GM18499 (cell line): Measurements from ENCODE around the gene THADA.

Experiments
- ATAC-seq: cut with Tn5 transposase; IDR thresholded peaks from one replicate; pipeline ENCODE4 v1.9.1; 2021; ENCODE audit warnings: moderate number of reproducible peaks; ENCODE audit not compliant: insufficient read depth, unreplicated experiment

Gene THADA

DNA sequence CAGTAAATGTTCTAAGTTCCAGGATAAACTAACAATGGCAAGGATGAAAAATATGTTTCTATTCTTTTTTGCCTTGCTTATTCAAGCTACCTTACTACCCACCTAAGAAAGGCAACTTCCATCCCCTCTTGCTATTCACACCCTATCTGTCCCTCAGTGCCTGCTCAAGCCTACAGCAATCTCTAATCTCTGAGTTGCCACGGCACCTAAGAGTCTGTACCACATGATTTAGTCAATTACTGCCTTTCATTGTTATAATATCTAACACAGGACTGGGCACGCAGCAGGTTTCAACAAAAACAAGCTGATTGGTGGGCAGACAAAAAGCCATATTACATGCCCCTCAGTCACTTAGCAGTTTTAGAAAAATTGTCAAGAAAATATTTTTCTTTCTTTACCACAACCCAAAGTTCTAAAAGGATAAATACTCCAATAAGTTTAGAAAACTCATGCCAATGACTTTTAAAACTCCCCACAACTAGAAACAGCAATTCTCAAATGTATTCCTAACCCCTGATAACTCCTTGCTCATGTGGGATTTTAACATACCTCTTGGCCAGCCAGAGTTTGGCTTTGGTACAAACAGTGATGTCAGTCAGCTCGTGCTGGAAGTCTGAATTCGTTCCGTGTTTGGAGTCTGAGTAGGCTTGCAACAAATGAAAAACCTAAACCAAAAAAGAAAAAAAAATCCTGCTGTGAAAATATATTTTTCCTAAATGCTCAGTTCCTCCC lies 252.1 kb downstream of the THADA start:
- ATAC-seq, result no peak

DNA sequence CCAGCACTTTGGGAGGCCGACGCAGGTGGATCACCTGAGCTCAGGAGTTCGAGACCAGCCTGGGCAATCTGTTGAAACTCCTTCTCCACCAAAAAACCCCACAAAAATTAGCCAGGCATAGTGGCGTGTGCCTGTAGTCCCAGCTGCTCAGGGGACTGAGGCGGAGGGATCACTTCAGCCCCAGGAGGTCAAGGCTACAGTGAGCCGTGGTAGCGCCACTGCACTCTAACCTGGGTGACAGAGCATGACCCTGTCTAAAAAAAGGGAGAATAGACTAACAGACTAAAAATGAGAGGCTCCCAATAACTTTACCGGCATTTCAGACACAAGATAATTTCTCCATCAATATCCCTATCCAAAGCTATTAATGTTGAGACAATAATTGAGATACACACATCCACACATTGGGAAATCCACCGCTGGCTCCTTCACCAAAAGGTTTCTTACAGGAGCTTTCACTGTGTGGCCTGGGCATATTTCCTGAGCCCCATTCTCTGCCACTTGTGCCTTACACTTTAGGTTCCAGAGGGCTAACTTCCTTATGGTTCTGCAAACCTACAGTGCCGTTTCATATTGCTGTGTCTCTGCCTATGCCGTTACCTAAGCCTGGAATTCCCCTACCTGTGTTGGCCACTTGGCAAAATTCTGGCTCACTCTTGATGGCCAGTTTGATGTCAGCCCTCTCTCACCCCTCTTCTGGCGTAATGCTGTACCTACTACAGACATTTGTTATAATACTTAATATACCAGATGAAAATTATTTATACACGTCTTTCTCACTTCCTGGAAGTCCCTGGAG lies 253.7 kb downstream of the THADA start:
- ATAC-seq, result no peak

DNA sequence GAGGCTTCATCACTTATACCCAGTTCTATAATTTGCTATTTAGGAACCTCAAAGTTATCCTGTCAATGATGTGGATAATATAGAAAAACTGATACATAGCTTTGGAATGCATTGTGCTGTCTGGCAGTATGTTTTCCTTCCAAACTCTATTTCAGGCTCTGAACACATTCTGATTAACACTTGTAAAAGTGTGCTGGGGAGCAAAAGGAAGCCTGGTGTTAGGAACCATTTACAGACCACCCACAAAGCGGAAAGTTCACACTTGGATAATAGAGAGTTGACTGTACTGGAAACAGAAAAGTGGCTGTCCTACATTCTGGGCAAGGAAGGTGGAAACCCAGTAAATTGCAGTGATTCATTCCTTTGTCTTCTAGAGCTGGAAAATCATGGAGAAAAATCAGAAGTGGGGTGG lies 254.9 kb downstream of the THADA start:
- ATAC-seq, result no peak

DNA sequence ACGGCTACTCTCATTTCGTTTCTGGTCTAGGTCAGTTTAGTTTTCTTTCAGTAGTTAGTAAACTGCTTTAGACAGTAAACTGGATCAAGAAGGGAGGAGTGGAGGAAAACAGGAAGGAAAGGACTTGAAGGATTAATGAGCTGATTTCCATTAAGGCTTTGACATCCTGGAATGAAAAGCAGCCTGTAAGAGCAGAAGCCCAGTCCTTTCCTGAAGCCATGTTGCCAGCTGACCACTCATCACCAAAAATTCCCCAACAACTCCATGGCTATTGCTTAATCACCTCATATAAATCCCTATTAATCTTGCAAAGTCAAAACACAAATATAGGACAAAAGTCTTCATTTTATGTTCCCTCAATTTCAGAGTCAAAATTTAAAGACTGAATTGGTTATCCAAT lies 255.8 kb downstream of the THADA start:
- ATAC-seq, result no peak

DNA sequence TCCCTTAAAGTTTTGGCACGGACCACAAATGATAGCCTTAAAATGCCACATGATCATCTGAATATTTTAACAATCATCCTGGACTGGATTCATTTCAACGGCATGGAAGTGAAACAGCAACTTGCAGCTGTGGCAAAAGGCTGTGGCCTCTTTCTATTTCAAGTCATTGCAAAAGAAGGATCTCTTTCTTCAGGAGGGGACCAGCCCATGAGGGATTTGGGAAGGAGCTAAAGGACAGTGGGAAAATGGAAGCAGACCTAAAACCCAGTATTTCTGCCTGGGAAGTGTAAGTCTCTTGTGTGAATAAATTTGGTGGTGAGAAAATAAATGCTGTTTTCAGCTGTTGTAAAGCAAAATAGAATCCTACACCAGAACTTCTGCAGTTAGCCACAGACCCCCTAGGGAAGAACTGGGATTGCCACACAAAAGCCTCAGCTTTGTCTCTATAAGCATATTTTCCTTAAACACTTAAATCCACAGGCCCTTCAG lies 262.1 kb downstream of the THADA start:
- ATAC-seq, result no peak

DNA sequence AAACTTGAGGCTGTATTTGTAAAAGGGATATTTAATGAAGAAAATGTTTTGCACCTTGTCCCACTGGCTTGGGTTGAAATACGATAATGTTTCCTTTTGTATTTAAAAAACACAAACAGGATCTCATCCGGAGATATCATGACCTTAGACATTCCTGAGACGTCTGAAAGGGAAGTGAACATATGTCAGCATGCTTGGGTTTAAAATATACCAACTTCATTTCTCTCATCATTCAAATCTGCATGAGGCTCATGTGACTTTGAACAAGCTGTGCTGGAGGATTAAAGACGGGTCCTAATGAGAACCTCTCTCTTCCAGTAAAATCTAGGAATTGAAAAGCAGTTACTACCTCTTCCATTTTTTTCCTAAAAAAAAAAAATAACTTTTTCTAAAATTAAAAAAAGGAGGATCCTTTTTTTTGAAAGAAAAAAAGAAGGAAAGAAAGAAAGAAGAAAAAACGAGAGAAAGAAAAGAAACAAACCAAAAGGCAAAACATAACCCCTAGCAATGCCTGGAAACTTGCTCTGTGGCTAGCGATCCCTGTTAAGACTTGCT lies 262.7 kb downstream of the THADA start:
- ATAC-seq, result no peak

DNA sequence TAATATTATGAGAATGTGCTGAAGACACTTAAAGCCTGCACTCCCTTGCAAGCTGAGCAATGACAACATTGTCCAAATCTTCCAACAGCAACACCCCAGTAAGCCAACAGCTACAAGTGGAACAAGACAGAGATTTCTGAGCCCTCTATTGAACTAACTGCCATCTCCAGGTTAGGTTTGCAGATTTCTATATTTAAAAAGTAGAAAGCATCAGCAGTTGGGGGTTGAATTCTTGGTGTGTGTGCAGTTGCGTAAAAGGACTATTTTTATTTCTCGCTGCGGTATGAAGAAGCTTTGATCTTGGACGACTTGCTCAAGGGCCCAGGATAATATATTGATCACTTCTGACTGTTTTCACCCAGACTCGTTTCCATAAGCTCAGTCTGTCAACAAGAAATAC lies 263.2 kb downstream of the THADA start:
- no peak for ATAC-seq

DNA sequence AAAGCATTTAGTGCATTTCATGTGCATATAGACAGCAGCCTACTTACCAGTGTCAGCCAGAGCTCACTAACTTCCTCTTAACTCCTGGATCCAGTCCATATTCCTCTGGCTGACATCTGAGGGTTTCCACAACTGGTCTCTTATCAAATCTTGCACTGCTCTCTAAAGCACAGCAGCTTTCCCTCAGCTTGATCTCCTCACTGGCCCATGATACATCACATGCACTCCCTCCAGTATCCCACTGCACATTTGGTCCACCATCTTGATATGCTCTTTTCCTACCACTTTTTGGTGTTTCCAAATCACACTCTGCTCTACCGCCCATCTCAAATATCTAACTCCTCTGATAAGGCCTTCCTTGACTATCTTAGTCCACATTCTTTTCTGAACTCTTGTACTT lies 264.4 kb downstream of the THADA start:
- ATAC-seq, result no peak

DNA sequence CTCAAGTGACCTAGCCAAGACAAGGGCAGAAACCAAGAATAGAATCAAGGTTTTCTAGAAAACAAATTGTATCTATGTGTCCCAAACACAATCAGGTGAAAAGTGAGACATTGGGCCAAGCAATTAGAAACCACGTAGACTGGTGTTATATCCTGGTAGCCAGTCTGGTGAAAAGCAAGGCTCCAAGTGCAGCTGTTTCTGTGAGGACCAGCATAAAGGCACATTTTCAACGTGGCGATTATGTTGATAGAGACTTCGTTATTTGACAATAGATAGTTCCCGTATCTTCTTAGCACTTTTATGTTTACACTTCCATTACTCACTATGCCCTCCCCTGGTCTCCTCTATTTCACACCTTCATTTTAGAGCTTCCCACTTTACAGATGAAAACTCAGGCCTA lies 266.2 kb downstream of the THADA start:
- no peak for ATAC-seq

DNA sequence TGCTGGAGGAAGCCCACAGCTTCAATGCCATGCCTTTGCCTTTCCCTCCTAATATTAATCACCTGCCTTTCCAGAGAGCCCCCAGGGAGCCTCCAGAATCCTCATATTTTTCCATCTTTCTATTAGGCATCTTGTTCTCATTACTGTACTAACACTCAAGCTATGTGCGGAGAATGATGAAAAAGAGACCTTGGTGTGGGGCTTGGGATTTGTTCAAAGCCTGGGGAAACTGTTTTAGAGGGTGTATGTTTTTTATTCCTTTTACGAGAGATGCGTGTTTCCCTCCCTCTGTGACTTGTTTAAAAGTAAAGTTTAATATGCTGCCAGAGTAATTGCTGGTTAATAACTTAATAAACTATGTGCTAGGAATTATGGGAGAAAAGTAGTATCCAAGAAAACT lies 267.0 kb downstream of the THADA start:
- ATAC-seq, result no peak

DNA sequence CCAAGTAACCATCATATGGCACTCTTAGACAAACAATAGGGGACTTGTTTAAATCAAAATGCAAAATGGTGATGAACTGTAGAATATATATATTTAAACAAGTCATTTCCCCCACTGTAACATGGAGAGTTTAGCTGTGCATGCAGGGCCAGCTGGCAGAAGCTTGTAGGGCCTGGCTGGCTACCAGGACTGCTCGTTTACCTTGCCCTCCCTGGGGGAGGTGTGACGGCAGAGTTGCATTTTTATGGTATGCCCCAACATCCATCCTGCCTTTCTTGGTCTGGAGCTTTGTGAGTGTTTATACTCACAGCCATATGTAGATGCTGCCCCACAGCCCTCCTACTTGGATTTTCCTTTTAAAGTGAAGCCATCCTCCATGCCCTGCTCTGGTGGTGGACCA lies 267.7 kb downstream of the THADA start:
- ATAC-seq, result no peak

DNA sequence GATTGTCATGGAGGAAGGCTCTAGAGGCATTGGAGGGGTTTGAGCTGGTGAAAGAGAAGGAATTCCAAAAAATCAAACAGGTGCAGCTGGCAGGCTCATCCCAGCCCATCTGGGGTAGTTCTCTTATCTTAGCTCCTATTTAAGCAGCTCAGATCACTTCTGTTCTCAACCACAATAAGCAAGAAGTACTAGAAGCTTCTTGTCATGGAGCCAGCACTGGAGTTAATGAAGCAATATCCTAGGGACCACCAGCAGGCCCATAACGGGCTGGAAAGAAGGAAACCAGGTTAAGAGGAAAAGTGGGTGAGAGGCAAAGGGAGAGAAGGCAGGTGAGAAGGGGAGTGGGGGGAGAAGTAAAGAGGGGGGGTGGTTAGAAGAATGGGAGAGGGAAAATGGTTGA lies 268.7 kb downstream of the THADA start:
- ATAC-seq, result no peak

DNA sequence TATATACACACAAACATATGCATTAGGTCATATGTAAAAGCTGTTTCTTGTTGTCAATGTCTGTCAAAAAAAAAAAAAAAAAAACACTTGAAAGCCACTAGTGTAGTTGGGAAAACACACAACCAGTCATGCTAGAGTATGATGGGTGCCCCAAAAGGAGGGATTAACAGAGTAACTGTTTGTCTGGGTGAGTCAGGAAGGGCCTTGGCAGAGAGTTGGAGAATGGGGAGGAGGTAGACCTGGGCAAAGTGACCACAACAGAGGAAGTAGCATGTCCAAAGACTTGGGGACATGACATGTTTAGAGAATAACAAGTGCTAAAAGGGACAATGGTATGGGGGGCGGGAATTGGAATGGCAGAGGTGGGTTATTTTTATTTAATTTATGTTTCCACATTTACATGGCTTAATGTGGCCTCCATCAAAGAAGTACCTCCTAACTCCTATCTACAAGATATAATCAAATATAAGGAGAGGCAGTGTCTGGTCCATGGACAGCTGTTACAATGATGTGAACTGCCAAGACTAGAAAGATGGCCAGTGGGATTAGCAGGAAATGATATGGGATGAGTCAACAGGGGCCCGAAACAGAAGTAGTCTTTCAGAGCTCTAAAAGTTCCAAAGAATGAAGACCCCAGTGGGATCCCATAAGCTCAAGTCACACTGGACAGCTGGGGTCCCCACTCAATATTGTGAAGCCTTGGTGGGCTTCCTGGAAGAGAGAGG lies 269.6 kb downstream of the THADA start:
- no peak for ATAC-seq

DNA sequence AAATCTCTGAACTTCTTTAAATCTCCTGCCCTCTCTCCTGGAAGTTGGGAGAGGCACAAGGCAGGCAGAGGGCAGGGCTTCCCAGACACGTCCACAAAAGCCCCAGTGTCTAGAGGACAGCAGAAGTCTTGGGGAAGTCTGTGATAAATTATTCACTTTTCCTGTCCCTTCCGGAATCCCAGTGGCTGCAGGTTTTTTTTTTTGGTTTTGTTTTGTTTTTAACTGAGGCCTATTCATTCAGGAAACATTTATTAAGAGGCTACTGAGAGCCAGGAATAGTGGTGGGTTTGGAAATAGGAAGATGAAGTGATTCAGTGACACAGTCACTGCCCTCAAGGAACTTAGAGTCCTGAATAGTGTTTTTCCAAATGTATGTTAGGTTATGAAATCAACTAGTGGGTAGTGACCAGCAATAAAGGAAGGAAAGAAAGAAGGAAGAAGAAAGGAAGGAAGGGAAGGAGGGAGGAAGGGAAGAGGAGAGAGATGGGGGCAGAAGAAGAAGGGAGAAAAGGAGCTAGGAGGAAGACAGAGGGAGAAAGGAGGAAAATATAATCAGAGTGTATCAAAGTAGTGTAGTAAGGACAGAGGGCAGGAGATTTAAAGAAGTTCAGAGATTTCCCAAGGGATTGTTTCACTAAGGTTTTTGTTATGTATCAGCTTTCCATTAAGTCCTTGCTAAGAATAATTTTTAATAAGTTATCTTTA lies 270.6 kb downstream of the THADA start:
- ATAC-seq, result no peak

DNA sequence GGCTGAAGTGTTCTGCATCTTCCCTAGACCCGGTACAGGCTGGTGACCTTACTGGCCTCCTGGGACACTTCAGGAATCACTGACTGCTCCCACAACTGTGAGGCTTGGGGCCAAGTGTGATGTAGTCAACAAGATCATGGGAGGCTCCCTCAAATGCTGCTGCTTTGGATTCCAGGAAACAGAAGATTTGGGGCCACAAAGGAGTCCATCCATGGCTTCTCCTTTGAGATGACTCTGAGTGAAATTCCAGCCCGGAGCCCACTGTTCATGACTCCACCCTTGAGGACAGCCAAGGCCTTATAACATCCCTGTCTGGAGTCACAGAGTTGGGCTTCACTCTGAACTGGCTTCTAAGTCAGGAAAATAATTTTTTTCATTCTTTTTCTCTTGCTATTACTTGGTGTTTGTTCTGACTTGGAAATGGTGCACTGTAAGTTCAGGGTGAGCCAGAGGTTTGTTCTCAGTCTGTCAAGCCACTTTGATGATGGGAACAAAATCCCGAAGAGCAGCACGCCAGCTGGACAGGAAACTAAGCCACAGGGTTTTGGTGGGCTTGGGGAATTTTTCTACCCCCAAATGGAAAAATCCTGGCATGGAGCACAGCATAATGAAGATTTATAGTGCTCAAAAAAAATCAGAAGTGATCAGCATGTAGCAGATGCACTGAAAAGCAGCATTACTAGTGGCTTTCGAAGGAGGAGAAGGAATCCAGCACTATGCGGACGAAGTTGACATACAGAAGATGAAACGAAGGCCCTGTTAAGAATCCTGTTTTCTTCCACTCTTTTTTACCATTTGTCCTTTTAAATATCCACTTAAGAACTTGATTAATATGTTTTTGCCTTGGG lies 271.4 kb downstream of the THADA start:
- no peak for ATAC-seq

DNA sequence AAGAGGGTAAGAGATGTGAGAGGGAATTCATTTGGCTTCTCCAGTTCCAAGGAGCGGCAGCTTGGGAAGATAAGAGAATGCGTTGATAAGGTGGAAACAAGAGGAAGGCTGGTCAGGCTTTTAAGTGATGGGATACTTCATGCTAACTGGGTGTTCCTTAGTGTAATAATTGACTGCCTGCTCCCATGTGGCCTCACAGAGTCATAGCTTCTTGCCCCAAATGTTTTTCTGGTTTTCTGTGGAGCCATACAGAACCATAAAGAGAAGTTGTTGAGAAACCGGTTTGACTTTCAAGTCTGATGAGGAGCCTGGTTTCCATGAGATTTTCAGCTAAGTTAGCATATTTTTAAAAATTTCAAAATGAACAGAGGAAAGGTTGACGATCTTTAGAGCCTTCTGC lies 272.0 kb downstream of the THADA start:
- ATAC-seq, result no peak

DNA sequence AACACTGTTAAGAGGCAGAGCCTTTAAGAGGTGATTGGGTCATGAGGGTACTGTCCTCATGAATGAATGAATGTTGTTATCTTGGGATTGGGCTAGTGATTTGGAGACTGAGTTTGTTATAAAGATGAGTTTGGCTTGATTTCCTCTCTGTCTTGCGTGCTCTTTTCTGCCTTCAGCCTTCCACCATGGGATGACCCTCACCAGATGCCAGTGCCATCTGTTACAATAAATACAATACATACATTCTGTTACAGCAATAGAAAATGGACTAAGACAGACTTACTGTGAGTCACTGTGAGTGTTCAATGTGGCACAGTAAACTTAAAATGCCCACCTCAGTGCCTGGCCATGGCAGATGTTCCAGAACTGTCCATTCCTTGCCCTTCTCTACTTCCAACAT lies 274.4 kb downstream of the THADA start:
- ATAC-seq, result no peak

DNA sequence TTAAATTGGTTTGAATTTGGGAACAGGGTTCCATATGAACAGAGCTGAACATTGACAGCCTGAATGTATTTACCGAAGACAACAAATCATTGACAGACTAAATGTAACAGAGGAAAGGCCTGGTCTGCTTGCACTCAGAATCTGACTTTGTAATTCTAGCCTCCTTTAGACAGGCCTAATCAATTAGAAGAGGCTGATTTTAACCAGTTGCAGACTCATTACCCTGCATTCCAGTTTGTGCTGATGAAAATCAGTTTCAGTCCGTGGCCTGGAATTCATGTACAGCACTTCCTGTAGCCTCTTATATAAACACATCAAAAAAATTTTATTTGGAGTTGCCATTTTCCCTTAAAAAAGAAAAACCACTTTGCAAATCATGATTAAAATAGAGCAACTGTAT lies 276.3 kb downstream of the THADA start:
- ATAC-seq, result no peak

DNA sequence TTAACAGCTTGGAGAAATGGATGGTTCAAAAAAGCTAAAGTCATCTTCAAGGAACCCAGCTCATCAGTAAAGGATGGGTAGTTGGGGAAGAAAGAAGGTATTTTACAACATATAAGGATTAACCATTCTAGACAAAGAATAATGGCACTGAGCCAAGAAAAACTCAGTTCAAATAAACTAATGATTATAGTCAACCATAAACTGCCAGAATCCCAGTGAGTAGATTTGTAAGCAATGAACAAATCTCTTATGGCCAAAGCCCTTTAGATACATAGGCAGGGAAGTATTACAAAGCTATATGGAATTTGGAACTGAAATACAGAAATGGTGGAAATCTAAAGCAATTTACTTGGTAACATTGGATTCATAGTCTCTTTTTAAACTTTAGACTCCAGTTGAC lies 277.0 kb downstream of the THADA start:
- ATAC-seq, result no peak
